K562 (cell line): ENCODE results near the gene PRKCB.

Experiments used
- BRCA1 ChIP-seq, 2 experiments: fragments of 450-650 bp in 1 of 2; sonication (generic) in 1 of 2; formaldehyde crosslinking in 1 of 2; IDR thresholded peaks; 2 replicates each; pipeline versions ENCODE4 v1.5.0 to v1.6.1; 2017 to 2020; ENCODE audit warnings: mild to moderate bottlenecking in 1 of 2, missing genetic modification reagents in 1 of 2
- EP300 ChIP-seq: IDR thresholded peaks from 2 replicates; pipeline ENCODE4 v1.6.1; 2012; ENCODE audit warnings: low read length, improper control_type of control experiment
- EP400 ChIP-seq: fragments of 450-650 bp; IDR thresholded peaks from 2 replicates; pipeline ENCODE4 v1.6.1; 2017; ENCODE audit warnings: antibody characterized with exemption, mild to moderate bottlenecking, moderate library complexity
- EZH2 ChIP-seq: IDR thresholded peaks from 2 replicates; pipeline ENCODE4 v1.6.1; 2012; ENCODE audit warnings: low read depth, mild to moderate bottlenecking, inconsistent platforms, low read length, borderline replicate concordance
- FOXJ2 ChIP-seq: fragments of 200-800 bp; sonication (Bioruptor generic); IDR thresholded peaks from 2 replicates; pipeline ENCODE4 v1.6.1; 2016; ENCODE audit warnings: missing genetic modification characterization, missing compliant biosample characterization
- KDM1A ChIP-seq, 2 experiments: fragments of 450-650 bp; IDR thresholded peaks; 2 replicates each; pipeline ENCODE4 v1.6.1; 2016; ENCODE audit warnings: mild to moderate bottlenecking in 2 of 2
- KLF1 ChIP-seq: fragments of 450-650 bp; IDR thresholded peaks from 2 replicates; pipeline ENCODE4 v1.6.1; 2016; ENCODE audit warnings: missing genetic modification characterization, missing compliant biosample characterization
- NEUROD1 ChIP-seq: fragments of 150-350 bp; IDR thresholded peaks from 2 replicates; pipeline ENCODE4 v1.6.1; 2014; ENCODE audit warnings: borderline replicate concordance, low read length, low read depth; ENCODE audit not compliant: partially characterized antibody
- SMAD3 ChIP-seq: fragments of 450-650 bp; formaldehyde crosslinking; conservative IDR thresholded peaks from 2 replicates; pipeline ENCODE4 v1.4.0; 2020; ENCODE audit warnings: mild to moderate bottlenecking
- SMAD4 ChIP-seq: fragments of 250-450 bp; sonication (Bioruptor Pico); conservative IDR thresholded peaks from 2 replicates; pipeline ENCODE4 v1.8.0; 2021; ENCODE audit warnings: inconsistent platforms, mild to moderate bottlenecking, moderate library complexity
- ZNF395 ChIP-seq: fragments of 200-800 bp; sonication (Bioruptor generic); IDR thresholded peaks from 2 replicates; pipeline ENCODE4 v1.6.1; 2017; ENCODE audit warnings: missing genetic modification characterization, missing compliant biosample characterization
- ZNF444 ChIP-seq: fragments of 250-450 bp; sonication (Bioruptor Pico); IDR thresholded peaks from 2 replicates; pipeline ENCODE4 v1.4.0; 2020; ENCODE audit warnings: mild to moderate bottlenecking, moderate library complexity
- ZNF780A ChIP-seq: fragments of 250-450 bp; sonication (Bioruptor Pico); IDR thresholded peaks from 2 replicates; pipeline ENCODE4 v1.5.0; 2021; ENCODE audit warnings: mild to moderate bottlenecking
- TF ChIP-seq, protein P1 (sequence below), 3 experiments: IDR thresholded peaks in 2 of 3; conservative IDR thresholded peaks in 1 of 3; 2 replicates each; pipeline ENCODE4 v1.5.1; 2011 to 2012; ENCODE audit warnings: low read length in 3 of 3, mild to moderate bottlenecking in 3 of 3, control low read depth in 2 of 3, improper control_type of control experiment in 1 of 3, inconsistent platforms in 1 of 3, low read depth in 1 of 3, mixed read lengths in 1 of 3, moderate library complexity in 1 of 3; ENCODE audit not compliant: insufficient read depth in 2 of 3

DNA sequence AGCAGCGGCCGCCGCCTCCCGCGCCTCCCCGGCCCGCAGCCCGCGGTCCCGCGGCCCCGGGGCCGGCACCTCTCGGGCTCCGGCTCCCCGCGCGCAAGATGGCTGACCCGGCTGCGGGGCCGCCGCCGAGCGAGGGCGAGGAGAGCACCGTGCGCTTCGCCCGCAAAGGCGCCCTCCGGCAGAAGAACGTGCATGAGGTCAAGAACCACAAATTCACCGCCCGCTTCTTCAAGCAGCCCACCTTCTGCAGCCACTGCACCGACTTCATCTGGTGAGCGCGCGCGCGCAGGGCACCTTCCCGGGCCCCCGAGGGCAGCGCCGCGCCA lies 258 bp downstream of the PRKCB start:
- no peak for TF ChIP-seq SMAD4
- TF ChIP-seq ZNF395 = no peak; the same call in 1 of the 2 replicates
- no peak for TF ChIP-seq EZH2
- no peak for TF ChIP-seq EP300
- no peak for TF ChIP-seq EP400
- no peak for TF ChIP-seq NEUROD1
- no peak for TF ChIP-seq FOXJ2 (tag)
- TF ChIP-seq SMAD3 = no peak
- no peak for TF ChIP-seq ZNF444 (CRISPR knock-in tag)
- no peak for TF ChIP-seq KDM1A (IDR thresholded peaks at IDR 0.05)
- TF ChIP-seq, protein P1, sequence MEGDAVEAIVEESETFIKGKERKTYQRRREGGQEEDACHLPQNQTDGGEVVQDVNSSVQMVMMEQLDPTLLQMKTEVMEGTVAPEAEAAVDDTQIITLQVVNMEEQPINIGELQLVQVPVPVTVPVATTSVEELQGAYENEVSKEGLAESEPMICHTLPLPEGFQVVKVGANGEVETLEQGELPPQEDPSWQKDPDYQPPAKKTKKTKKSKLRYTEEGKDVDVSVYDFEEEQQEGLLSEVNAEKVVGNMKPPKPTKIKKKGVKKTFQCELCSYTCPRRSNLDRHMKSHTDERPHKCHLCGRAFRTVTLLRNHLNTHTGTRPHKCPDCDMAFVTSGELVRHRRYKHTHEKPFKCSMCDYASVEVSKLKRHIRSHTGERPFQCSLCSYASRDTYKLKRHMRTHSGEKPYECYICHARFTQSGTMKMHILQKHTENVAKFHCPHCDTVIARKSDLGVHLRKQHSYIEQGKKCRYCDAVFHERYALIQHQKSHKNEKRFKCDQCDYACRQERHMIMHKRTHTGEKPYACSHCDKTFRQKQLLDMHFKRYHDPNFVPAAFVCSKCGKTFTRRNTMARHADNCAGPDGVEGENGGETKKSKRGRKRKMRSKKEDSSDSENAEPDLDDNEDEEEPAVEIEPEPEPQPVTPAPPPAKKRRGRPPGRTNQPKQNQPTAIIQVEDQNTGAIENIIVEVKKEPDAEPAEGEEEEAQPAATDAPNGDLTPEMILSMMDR (IDR thresholded peaks at IDR 0.05 in 2 of 3, conservative IDR thresholded peaks at IDR 0.05 in 1 of 3; ENCODE audit: insufficient read depth in 2 of 3, low read depth in 1 of 3, low read length in 3 of 3) = no peak
- no peak for TF ChIP-seq ZNF780A
- no peak for TF ChIP-seq KLF1
- TF ChIP-seq BRCA1 (IDR thresholded peaks at IDR 0.05) = no peak
- no peak for TF ChIP-seq BRCA1 (CRISPR knock-in tag; IDR thresholded peaks at IDR 0.05)
